GM12878 (cell line): ENCODE results near the gene MPRIP.

ENCODE experiments used
- ATF2 ChIP-seq: IDR thresholded peaks from 2 replicates; pipeline ENCODE4 v1.6.1; 2012; ENCODE audit warnings: low read length, inconsistent platforms
- CTCF ChIP-seq, 3 experiments: IDR thresholded peaks in 2 of 3; conservative IDR thresholded peaks in 1 of 3; 2 replicates each; pipeline ENCODE4 v1.5.1; 2011; ENCODE audit warnings: low read depth in 3 of 3, low read length in 3 of 3, mild to moderate bottlenecking in 3 of 3, control low read depth in 2 of 3, moderate library complexity in 2 of 3, inconsistent platforms in 1 of 3, mixed read lengths in 1 of 3; ENCODE audit not compliant: control insufficient read depth in 2 of 3, insufficient read depth in 1 of 3; ENCODE audit errors: extremely low read depth in 1 of 3
- ETV6 ChIP-seq, 2 experiments: fragments of 450-650 bp in 1 of 2; IDR thresholded peaks in 1 of 2; conservative IDR thresholded peaks in 1 of 2; 2 replicates each; pipeline ENCODE4 v1.6.1; 2014; ENCODE audit warnings: antibody characterized with exemption in 1 of 2, borderline replicate concordance in 1 of 2, low read depth in 1 of 2, mild to moderate bottlenecking in 1 of 2, moderate library complexity in 1 of 2
- POLR2A ChIP-seq: IDR thresholded peaks from 2 replicates; pipeline ENCODE4 v1.6.1; 2011; ENCODE audit warnings: low read depth, mild to moderate bottlenecking, low read length

GRCh38 chr17:17080181-17080631, 37.9 kb downstream of the MPRIP start:
- TF ChIP-seq ATF2: no peak
- no peak for TF ChIP-seq CTCF (IDR thresholded peaks at IDR 0.05 in 2 of 3, conservative IDR thresholded peaks at IDR 0.05 in 1 of 3; ENCODE audit: control insufficient read depth in 2 of 3, extremely low read depth in 1 of 3, insufficient read depth in 1 of 3, low read depth in 3 of 3, low read length in 3 of 3)
- no peak for TF ChIP-seq ETV6 (conservative IDR thresholded peaks at IDR 0.05 in 1 of 2, IDR thresholded peaks at IDR 0.05 in 1 of 2; ENCODE audit: borderline replicate concordance in 1 of 2, low read depth in 1 of 2)
- no peak for TF ChIP-seq POLR2A
